Suprapubic skin (tissue), 4 donors: ENCODE results near the gene SH3PXD2B. TPM values are rescaled to one million over a fixed set of nuclear protein-coding genes. Genes with fewer than 3 reads are reported as not detected.
A peak's percentile ranks its signal among the peaks of the same experiment; 100 is the strongest.

Experiments used
- DNase-seq, 2 donors: peaks; one replicate each; pipeline ENCODE4 v3.0.0-alpha.2; 2019; ENCODE audit warnings: low spot score in 2 of 2
- H3K27ac ChIP-seq: fragments of 200-600 bp; sonication (generic); one replicate; pipeline ENCODE4 v1.5.1; 2019
- H3K27me3 ChIP-seq: fragments of 200-600 bp; sonication (generic); one replicate; pipeline ENCODE4 v1.5.1; 2019
- H3K36me3 ChIP-seq: fragments of 200-600 bp; sonication (generic); one replicate; pipeline ENCODE4 v1.5.1; 2019
- H3K4me1 ChIP-seq: fragments of 200-600 bp; sonication (generic); one replicate; pipeline ENCODE4 v1.5.1; 2019
- H3K4me3 ChIP-seq: fragments of 200-600 bp; sonication (generic); one replicate; pipeline ENCODE4 v1.5.1; 2019; ENCODE audit warnings: mild to moderate bottlenecking
- H3K9me3 ChIP-seq: fragments of 200-600 bp; sonication (generic); one replicate; pipeline ENCODE4 v1.5.1; 2019
- CTCF ChIP-seq, 2 donors: fragments of 200-600 bp in 1 of 2; fragments of 450-650 bp in 1 of 2; sonication (generic) in 1 of 2; IDR thresholded peaks; one replicate each; pipeline ENCODE4 v1.5.1; 2016 to 2019; ENCODE audit warnings: antibody characterized with exemption in 2 of 2, mild to moderate bottlenecking in 1 of 2, moderate library complexity in 1 of 2
- EP300 ChIP-seq: sonication (generic); formaldehyde crosslinking; IDR thresholded peaks from one replicate; pipeline ENCODE4 v1.6.1; 2017; ENCODE audit warnings: antibody characterized with exemption
- POLR2A ChIP-seq, 2 donors: fragments of 450-650 bp; IDR thresholded peaks; one replicate each; pipeline ENCODE4 v1.6.1; 2017; ENCODE audit warnings: antibody characterized with exemption in 2 of 2, mild to moderate bottlenecking in 2 of 2, moderate library complexity in 2 of 2
- POLR2AphosphoS5 ChIP-seq, 3 donors: sonication (generic); formaldehyde crosslinking; IDR thresholded peaks; one replicate each; pipeline ENCODE4 v1.6.1; 2017; ENCODE audit warnings: antibody characterized with exemption in 3 of 3
- WGBS: methylation state at CpG from one replicate; pipeline ENCODE4 v1.1.5; 2018; 5-methylcytosine and 5-hydroxymethylcytosine counted together
- total RNA-seq, 4 donors: library from RNA; depleted of rRNA; stranded (reverse); fragments of >200 nt; gene quantifications; one replicate each; pipeline ENCODE4 v1.1.0, GENCODE V29; 2016

Gene SH3PXD2B
- total RNA-seq, 4 donors from 2014 or later, result 29.1 to 42.1 (median 31.3) TPM

- H3K27ac ChIP-seq, result peak overlapping the region; percentile 93
- no peaks in the 10 kb centered on the region for H3K27me3 ChIP-seq
- no peaks in the 10 kb centered on the region for H3K9me3 ChIP-seq
- peaks cover 85% of the 10 kb centered on the region for H3K4me1 ChIP-seq
- 38% methylated on average over 10 of the region's 10 CpGs for WGBS
- TF ChIP-seq EP300 (peak; percentile 82), CTCF (IDR thresholded peaks at IDR 0.05) (no peak), POLR2AphosphoS5 (IDR thresholded peaks at IDR 0.05) (peak; percentile 12 to 95 (median 90)), POLR2A (IDR thresholded peaks at IDR 0.05) (no peak)
- peaks cover 13% of the 10 kb centered on the region for H3K36me3 ChIP-seq
- DNase-seq, result peak; percentile 97
- H3K4me3 ChIP-seq, result no peak overlapping the region
Measured at GRCh38 chr5:172417983-172418630, 36.2 kb downstream of the SH3PXD2B start.

GRCh38 chr5:172417130-172417841 is 37.0 kb downstream of the SH3PXD2B start:
- peak in 1 of 2 donors; percentile 61 for DNase-seq
- 63% methylated on average over 4 of the region's 4 CpGs for WGBS
- Histone ChIP-seq H3K9me3 (no peaks in the 10 kb centered on the region), H3K4me1 (peaks cover 88% of the 10 kb centered on the region), H3K36me3 (peaks cover 7% of the 10 kb centered on the region), H3K27ac (peak overlapping the region; percentile 93), H3K27me3 (no peaks in the 10 kb centered on the region), H3K4me3 (no peak overlapping the region)
- TF ChIP-seq POLR2AphosphoS5 (IDR thresholded peaks at IDR 0.05) (no peak), EP300 (no peak), POLR2A (IDR thresholded peaks at IDR 0.05) (no peak), CTCF (IDR thresholded peaks at IDR 0.05) (no peak)

GRCh38 chr5:172415362-172416275 is 38.7 kb downstream of the SH3PXD2B start:
- Histone ChIP-seq H3K36me3 (no peaks in the 10 kb centered on the region), H3K9me3 (no peaks in the 10 kb centered on the region), H3K4me1 (peaks cover 88% of the 10 kb centered on the region), H3K4me3 (no peak overlapping the region), H3K27me3 (no peaks in the 10 kb centered on the region), H3K27ac (peak overlapping the region; percentile 72)
- 91% methylated on average over 13 of the region's 13 CpGs for WGBS
- no peak for DNase-seq
- TF ChIP-seq POLR2AphosphoS5 (IDR thresholded peaks at IDR 0.05) (no peak), CTCF (IDR thresholded peaks at IDR 0.05) (no peak), EP300 (no peak), POLR2A (IDR thresholded peaks at IDR 0.05) (no peak)

GRCh38 chr5:172414531-172415361 is 39.6 kb downstream of the SH3PXD2B start:
- H3K4me3 ChIP-seq, result no peak overlapping the region
- peaks cover 88% of the 10 kb centered on the region for H3K4me1 ChIP-seq
- 15% methylated on average over 12 of the region's 13 CpGs for WGBS
- no peaks in the 10 kb centered on the region for H3K36me3 ChIP-seq
- TF ChIP-seq EP300 (no peak), POLR2AphosphoS5 (IDR thresholded peaks at IDR 0.05) (no peak), POLR2A (IDR thresholded peaks at IDR 0.05) (no peak), CTCF (IDR thresholded peaks at IDR 0.05) (no peak)
- H3K27ac ChIP-seq, result peak overlapping the region; percentile 72
- no peak for DNase-seq
- no peaks in the 10 kb centered on the region for H3K9me3 ChIP-seq
- no peaks in the 10 kb centered on the region for H3K27me3 ChIP-seq
